GM18907 (cell line): ENCODE data around the gene ZC3HAV1.
"Not testable (repeated sequence)": the region's sequence is repeated elsewhere in the genome, so short reads cannot be mapped to it uniquely, and the experiment has no call there.

ENCODE experiments used
- ATAC-seq: cut with Tn5 transposase; IDR thresholded peaks from one replicate; pipeline ENCODE4 v1.9.1; 2021; ENCODE audit warnings: mild to moderate bottlenecking, moderate library complexity; ENCODE audit not compliant: unreplicated experiment

The ZC3HAV1 gene

DNA sequence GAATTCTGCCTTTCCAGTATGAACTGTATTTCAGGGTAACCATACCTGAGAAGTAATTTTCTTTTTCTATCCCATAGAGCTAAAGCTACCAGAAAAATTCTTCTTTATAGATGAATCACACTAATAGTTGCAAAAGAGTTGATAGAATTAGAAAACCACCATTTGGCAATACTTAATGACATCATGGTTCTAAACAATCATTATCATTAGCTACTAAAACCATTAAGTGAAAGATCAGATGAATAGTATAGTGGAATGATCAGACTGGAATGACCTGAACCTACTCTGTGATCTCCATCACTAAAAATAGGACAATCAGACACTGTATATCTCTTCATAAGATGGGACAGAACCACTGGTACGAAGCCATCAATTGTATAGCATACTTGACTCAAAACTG lies 53.8 kb downstream of the ZC3HAV1 start:
- ATAC-seq = no peak

- ATAC-seq = not testable (repeated sequence)
Measured at GRCh38 chr7:139054656-139055055, 54.9 kb downstream of the ZC3HAV1 start.

DNA sequence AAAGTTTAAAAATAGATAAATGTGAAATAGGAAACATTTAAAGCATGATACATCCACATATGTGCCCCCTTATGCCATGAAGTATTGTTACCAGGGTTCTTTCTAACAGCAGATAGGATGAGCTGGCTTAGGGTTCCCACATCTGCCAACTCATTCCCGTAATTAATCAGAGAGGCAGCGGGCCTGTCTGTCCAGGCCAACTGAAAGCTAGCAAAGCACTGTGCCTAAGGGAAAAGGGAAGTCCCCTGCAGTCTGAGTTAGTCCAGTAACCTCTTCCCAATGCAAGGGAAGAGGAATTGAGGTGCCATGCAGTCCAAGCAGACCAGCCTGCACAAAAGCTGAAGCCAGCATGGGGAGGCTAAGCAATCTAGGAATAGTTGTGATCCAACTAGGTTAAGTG lies 55.4 kb downstream of the ZC3HAV1 start:
- ATAC-seq = no peak

GRCh38 chr7:139051655-139052054 lies 57.9 kb downstream of the ZC3HAV1 start:
- ATAC-seq = no peak

- ATAC-seq = no peak
Measured at GRCh38 chr7:139049936-139050335, 59.6 kb downstream of the ZC3HAV1 start.

DNA sequence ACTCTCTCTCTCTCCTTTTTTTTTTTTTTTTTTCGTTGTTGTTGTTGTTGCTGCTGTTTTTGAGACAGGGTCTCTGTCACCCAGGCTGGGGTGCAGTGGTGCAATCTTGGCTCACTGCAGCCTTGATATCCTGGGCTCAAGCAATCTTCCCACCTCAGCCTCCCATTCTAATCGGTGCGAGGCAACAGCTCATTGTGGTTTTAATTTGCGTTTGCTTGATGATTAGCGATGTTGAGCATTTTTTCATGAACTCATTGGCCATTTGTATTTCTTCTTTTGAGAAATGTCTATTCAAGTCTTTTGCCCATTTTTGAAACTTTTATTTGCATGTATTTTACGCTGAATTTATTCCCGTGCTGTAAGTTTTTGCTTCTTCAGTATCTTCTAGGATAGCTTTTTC lies 60.4 kb downstream of the ZC3HAV1 start:
- no peak for ATAC-seq

DNA sequence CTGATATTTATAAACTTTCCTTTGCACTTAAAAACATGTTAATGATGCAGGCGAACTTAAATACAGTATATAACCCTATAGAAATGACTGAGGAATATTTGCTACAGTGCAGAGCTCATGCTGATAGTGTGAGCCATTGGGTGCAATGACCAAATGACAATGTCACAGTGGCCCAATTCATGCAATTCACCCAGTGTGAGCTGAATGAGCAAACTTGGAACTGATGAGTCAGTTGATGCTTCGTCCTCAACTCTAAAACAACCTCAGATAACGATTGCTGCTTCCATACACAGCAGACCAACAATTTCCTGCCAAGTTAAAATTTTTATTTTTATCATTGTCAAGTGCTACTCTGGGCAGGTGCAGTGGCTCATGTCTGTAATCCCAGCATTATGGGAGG lies 61.5 kb downstream of the ZC3HAV1 start:
- ATAC-seq = no peak

DNA sequence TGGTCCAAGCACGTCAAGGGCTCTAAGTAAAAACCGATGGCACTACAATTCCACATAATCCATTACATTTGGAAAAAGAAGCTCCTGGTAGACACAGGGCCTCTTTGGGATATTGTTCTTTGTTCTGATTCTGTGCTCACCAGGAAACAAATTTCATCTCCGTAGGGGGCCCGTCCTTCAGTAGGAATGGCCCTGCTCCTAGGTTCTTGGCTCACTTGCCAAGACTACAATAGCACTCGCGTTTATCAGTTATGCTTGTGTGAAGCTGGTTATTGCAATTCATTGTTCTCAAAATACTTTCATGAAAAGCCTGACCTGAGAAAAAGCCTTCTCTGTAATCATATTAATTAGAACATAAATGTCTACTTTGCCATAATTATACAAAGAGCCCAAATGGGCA lies 63.4 kb downstream of the ZC3HAV1 start:
- no peak for ATAC-seq

GRCh38 chr7:139044813-139045794 lies 64.4 kb downstream of the ZC3HAV1 start:
- ATAC-seq = no peak

DNA sequence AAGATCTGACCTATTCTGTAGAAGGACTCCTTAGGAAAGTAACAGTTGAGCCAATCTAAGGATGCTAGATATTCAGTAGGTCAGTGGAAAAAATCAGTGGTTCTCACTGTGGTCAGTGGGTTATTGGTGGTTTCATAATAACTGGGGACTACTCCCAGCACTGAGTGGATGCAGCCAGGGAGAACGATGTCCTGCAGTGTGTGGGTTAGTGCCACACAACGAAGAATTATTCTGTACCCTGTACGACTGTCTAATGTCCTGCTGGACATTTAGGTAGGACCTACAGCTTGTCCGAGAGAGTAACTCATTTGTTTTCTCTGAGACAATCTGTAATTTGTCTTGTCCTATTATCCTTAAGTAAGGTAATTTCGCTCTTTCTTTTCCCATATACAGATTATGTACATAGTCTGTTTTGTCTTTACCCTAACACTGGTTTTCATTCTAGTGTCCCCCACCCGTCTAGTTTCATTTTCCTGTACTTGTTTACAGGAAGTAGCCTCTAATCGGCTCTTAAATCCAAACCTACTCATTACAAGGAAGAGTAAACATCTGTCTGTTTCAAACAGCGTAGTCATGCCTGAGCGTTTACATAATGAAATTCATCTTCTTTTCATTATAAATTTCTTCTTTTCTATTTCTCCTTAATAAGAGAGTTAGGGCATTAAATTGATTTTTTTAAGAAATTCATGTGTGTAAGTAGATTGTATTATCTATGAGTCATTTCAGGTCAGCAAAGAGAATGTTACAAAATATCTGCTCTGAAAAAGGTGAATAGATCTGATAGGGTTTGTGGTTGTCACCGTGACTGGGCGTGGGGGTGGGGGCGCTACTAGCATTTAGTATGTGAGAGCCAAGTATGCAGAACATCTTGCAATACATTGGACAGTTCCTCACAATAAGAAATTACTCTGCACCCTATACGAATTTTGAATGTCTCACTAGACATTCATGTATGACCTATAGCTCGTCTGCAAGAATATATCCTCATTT lies 65.4 kb downstream of the ZC3HAV1 start:
- ATAC-seq = peak; percentile 51

DNA sequence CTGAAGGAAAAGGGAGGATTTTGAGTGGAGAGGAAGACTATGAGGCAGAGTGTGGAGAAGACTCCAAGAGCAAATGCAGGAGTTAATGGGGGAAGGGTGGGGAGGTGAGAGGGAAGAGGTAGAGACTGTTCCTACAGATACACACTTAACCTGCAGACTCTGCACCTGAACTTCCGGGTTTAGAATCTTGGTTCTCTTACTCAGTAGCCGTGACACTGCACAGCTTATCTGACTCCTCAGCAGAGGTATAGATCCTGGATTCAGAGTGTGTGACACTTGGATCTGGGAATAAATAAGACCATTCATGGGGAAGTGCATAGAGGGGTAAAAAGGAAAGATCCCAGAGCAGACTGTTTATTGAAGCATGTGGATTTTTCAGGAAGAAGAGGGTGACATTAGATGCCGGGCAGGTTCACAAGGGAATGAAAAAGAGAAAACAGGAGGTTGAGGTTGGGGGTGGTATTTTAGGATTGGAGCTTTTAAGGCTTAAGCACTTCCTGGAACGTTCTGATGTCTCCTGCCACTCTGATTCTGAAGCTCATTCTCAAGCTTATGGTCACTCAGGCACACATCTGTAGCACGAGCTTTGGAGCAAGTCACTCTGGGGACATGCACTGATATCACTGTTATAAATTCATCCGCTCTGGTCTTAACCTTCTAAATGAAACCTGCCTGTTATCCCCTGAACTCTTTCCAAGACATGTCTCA lies 68.0 kb downstream of the ZC3HAV1 start:
- ATAC-seq = no peak

DNA sequence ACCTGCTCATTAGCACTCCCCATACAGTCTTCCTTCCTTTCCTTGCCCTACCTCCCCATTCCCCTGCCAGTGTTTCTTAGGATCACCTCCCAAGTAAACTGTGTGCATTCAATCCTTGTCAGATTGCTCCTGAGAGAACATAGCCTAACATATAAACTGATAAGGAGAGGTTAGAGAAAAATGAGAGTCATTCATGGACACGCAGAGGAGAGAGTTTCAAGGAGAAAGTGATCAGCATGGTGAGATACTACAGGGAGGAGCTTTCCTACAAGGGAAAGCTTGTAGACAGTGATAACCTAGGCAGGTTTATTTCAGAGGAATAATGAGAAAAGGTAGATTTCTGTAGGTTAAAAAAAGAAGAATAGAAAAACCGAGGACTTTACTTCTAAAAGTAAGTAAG lies 70.8 kb downstream of the ZC3HAV1 start:
- no peak for ATAC-seq

- no peak for ATAC-seq
Measured at GRCh38 chr7:139036901-139037300, 72.6 kb downstream of the ZC3HAV1 start.

- peak; percentile 86 for ATAC-seq
Measured at GRCh38 chr7:139035586-139036353, 73.8 kb downstream of the ZC3HAV1 start, which contains the start of gene ZC3HAV1L. TSS of gene ZC3HAV1L (minus strand) at chr7:139036042. CDS start at chr7:139036017, 25 bp downstream.

GRCh38 chr7:139034855-139035585 lies 74.5 kb downstream of the ZC3HAV1 start:
- peak; percentile 47 for ATAC-seq

- no peak for ATAC-seq
Measured at GRCh38 chr7:139034336-139034735, 75.2 kb downstream of the ZC3HAV1 start.

GRCh38 chr7:139033346-139034114 lies 76.0 kb downstream of the ZC3HAV1 start:
- no peak for ATAC-seq

- ATAC-seq = no peak
Measured at GRCh38 chr7:139032473-139032872, 77.0 kb downstream of the ZC3HAV1 start.
